ENCODE measurements around the gene HMGCR.

HMGCR gene

DNA sequence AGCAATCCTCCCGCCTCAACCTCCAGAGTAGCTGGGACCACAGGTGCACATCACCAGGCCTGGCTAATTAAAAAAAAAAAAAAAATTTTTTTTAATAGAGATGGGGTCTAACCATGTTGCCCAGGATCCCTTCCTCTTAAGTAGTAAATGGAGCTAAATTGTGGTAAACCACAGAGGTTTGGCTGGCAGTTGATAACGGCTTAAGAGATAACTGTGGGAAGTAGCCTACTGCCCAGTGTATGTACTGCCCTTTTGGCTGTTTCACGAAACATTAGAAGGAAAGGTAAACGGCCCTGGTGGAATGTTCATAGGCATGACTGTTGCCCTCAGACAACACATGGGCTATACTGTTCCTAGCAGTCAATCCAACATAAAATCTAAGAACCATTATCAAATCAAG lies 44.4 kb downstream of the HMGCR start:
- DNase-seq (ENCODE audit: low read depth in 3 of 3) = no peak

DNA sequence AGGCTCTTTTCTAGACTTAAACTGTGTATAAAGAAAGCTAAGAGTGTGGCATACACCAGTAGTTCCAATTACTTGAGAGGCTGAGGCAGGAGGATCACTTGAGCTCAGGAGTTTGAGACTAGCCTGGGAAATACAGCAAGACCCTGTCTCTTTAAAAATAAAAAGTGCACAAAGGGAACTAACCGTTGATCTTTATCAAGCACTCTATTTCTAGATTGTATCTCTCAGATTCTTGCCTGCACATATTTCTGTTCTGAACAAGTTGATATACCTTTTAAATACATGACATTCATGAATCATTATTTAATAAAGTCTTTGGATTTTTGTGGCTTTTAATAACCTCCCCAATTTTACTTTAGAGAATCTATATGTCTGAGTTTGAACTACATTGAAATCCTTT lies 47.2 kb downstream of the HMGCR start:
- DNase-seq (ENCODE audit: low read depth in 3 of 3) = no peak

DNA sequence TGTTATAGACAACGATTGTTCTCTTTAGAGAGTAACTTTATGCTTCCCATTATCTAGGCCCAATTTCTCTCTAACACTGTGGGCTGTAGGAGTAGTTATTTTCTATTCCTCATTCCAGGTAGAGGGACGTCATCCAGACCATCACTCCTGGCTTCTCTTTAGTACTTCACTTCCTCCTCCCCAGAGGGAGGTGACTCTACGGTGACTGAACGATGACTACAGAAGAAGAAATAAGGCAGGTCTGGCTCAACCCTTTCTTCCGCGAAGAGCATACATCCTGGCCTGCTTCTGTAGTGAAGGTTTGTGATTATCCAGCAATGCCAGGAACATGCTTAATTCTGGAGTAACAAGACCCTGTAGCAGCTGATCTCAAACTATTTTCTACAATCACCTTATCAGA lies 50.8 kb downstream of the HMGCR start:
- no peak for DNase-seq (ENCODE audit: low read depth in 3 of 3)

DNA sequence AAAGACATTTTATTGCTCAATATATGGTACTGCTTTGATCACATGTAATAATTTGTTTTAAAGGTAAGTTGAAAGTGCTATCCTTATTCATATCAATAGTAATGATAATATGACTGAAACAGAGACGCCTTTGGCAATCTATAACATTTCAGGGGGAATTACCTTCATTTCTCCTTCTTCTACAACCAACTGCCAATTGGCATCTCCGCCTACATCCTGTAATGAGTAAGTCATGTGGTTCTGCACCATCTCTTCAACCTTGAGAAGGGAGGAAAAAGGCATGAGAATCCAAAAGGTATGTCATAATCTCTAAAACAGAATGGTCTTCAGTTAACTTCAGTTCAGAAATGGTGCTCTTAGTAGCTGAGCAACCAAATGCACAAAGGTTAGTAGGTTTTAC lies 52.4 kb downstream of the HMGCR start:
- no peak for DNase-seq (ENCODE audit: low read depth in 3 of 3)

DNA sequence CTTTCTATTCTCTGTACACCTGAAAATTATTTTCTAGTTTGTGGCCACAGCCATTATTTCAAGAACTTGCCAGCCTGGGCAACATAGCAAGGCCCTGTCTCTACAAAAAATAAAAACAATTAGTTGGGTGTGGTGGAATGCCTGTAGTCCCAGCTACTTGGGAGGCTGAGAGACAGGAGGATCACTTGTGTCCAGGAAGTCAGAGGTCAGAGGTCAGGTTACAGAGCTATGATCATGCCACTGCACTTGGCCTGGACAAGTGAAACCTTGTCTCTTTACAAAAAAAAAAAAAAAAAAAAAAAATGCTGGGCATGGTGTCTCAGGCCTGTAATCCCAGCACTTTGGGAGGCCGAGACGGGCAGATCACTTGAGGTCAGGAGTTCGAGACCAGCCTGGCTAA lies 58.3 kb downstream of the HMGCR start:
- no peak for DNase-seq (ENCODE audit: low read depth in 3 of 3)

DNA sequence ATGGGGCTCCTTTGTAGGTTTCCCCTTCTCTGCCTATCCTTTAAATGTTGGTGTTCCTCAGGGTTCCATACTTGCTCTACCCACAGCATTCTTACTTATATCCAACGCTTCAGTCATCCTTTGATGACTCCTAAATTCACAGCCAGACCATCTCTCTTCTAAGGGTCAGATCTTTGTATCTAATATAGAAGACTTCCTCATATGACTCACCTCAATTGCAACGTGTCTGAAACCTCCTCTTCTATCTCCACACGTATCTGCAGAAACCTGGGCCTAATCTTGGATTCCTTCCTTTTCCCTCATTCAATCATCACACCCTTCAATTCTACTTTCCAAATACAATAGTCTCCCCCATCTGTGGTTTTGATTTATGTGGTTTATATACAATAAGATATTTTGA lies 68.3 kb downstream of the HMGCR start:
- DNase-seq (ENCODE audit: low read depth in 3 of 3) = no peak
